Neural progenitor cell (in vitro differentiated cells): ENCODE measurements around the gene MRPL51.

Experiments used
- EZH2 ChIP-seq: fragments of 200-600 bp; sonication (generic); IDR thresholded peaks from 2 replicates; pipeline ENCODE4 v1.6.1; 2017; ENCODE audit warnings: antibody characterized with exemption, mild to moderate bottlenecking, moderate library complexity
- EZH2phosphoT487 ChIP-seq: fragments of 200-600 bp; sonication (generic); IDR thresholded peaks from 2 replicates; pipeline ENCODE4 v1.6.1; 2017; ENCODE audit warnings: antibody characterized with exemption
- TF ChIP-seq, protein P1 (sequence below): fragments of 200-600 bp; sonication (generic); IDR thresholded peaks from 2 replicates; pipeline ENCODE4 v1.5.1; 2017; ENCODE audit warnings: antibody characterized with exemption, mild to moderate bottlenecking

DNA sequence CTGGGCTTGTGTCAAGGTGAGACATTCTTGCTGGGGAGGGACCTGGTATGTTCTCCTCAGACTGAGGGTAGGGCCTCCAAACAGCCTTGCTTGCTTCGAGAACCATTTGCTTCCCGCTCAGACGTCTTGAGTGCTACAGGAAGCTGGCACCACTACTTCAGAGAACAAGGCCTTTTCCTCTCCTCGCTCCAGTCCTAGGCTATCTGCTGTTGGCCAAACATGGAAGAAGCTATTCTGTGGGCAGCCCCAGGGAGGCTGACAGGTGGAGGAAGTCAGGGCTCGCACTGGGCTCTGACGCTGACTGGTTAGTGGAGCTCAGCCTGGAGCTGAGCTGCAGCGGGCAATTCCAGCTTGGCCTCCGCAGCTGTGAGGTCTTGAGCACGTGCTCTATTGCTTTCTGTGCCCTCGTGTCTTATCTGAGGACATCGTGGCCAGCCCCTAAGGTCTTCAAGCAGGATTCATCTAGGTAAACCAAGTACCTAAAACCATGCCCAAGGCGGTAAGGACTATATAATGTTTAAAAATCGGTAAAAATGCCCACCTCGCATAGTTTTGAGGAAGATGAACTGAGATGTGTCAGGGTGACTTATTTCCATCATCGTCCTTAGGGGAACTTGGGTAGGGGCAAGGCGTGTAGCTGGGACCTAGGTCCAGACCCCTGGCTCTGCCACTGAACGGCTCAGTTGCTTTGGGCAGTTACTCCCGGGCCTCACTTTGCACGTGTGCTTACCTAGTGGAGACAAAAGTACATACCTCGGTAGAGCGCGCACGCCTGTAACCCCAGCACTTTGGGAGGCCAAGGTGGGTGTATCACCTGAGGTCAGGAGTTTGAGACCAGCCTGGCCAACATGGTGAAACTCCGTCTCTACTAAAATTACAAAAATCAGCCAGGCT, 45.6 kb upstream of the MRPL51 start:
- TF ChIP-seq, protein P1, sequence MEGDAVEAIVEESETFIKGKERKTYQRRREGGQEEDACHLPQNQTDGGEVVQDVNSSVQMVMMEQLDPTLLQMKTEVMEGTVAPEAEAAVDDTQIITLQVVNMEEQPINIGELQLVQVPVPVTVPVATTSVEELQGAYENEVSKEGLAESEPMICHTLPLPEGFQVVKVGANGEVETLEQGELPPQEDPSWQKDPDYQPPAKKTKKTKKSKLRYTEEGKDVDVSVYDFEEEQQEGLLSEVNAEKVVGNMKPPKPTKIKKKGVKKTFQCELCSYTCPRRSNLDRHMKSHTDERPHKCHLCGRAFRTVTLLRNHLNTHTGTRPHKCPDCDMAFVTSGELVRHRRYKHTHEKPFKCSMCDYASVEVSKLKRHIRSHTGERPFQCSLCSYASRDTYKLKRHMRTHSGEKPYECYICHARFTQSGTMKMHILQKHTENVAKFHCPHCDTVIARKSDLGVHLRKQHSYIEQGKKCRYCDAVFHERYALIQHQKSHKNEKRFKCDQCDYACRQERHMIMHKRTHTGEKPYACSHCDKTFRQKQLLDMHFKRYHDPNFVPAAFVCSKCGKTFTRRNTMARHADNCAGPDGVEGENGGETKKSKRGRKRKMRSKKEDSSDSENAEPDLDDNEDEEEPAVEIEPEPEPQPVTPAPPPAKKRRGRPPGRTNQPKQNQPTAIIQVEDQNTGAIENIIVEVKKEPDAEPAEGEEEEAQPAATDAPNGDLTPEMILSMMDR = no peak
- TF ChIP-seq EZH2 = no peak
- TF ChIP-seq EZH2phosphoT487 = no peak
